Kidney (tissue), 14 donors: Measurements from ENCODE around the gene OS9. TPM values are rescaled to one million over a fixed set of nuclear protein-coding genes. Genes with fewer than 3 reads are reported as not detected.

Source experiments
- DNase-seq, 5 donors: peaks; one replicate each; pipeline ENCODE4 v3.0.0-alpha.2; 2013 to 2020
- FAIRE-seq: peaks from 2 replicates; lab custom pipeline; 2012; peaks lifted over from hg19 to GRCh38; lab: Jason Lieb, UNC
- H3K27ac ChIP-seq, 2 donors: one replicate each; pipeline ENCODE4 v1.7.0; 2013; ENCODE audit warnings: low read depth in 2 of 2, low read length in 2 of 2, inconsistent platforms in 1 of 2
- H3K27me3 ChIP-seq: one replicate; pipeline ENCODE4 v1.7.1; 2013; ENCODE audit warnings: low read length, inconsistent platforms; ENCODE audit not compliant: control insufficient read depth, insufficient read depth
- H3K36me3 ChIP-seq, 3 donors: one replicate each; pipeline versions ENCODE4 v1.7.0 to v1.7.1; 2013; ENCODE audit warnings: low read length in 3 of 3, control low read depth in 1 of 3, inconsistent platforms in 1 of 3; ENCODE audit not compliant: insufficient read depth in 3 of 3, control insufficient read depth in 2 of 3
- H3K4me1 ChIP-seq, 3 donors: one replicate each; pipeline versions ENCODE4 v1.7.0 to v1.7.1; 2013; ENCODE audit warnings: low read length in 3 of 3, inconsistent platforms in 1 of 3, low read depth in 1 of 3; ENCODE audit not compliant: control insufficient read depth in 2 of 3, insufficient read depth in 2 of 3
- H3K4me3 ChIP-seq, 3 donors: one replicate each; pipeline versions ENCODE4 v1.7.0 to v1.8.1; 2013; ENCODE audit warnings: low read length in 3 of 3, control low read depth in 1 of 3, inconsistent platforms in 1 of 3
- H3K9ac ChIP-seq, 3 donors: one replicate each; pipeline versions ENCODE4 v1.7.0 to v1.7.1; 2013; ENCODE audit warnings: low read length in 3 of 3, control low read depth in 1 of 3, inconsistent platforms in 1 of 3
- H3K9me3 ChIP-seq, 3 donors: one replicate each; pipeline versions ENCODE4 v1.7.0 to v1.7.1; 2013; ENCODE audit warnings: low read length in 3 of 3, control low read depth in 1 of 3, inconsistent platforms in 1 of 3; ENCODE audit not compliant: control insufficient read depth in 2 of 3, insufficient read depth in 1 of 3
- intact Hi-C: fragments of 100-400 bp; cut with DNase I; formaldehyde crosslinking; loops from one replicate; pipeline ENCODE4 v1.11.1; 2022
- polyA plus RNA-seq: library from polyadenylated mRNA; stranded (reverse); fragments of 350-450 nt; fragmentation: Illumina TruSeq; extraction: RNeasy Lipid Tissue Mini Kit (QIAGEN cat#74804); gene quantifications from one replicate; pipeline ENCODE4 v1.2.3, GENCODE V29; 2014; ENCODE audit warnings: low read depth, low replicate concordance; ENCODE audit not compliant: insufficient read depth
- total RNA-seq: library from RNA; stranded (reverse); fragmentation: NEBNext Ultra II Directional; extraction: Animal tissue kit (Norgen Biotek cat#: 25700); gene quantifications from one replicate; pipeline ENCODE4 v1.2.1, GENCODE V29; 2021
- TF ChIP-seq, protein P1 (sequence below): IDR thresholded peaks from 3 replicates; pipeline ENCODE4 v1.5.1; 2012; ENCODE audit warnings: mild to moderate bottlenecking, moderate library complexity, borderline replicate concordance; ENCODE audit not compliant: insufficient read depth; ENCODE audit errors: extremely low read depth
- donor health status: control.
- donor health status: control.
- donor health status: control.
- donor health status: control.
- donor health status: control.
- donor health status: DM: yes; HTN: yes; CAD: no.
- donor health status: Normal renal cell carcinoma (clear cell type).

Gene OS9
- total and polyA plus RNA-seq, 2 donors from 2014 or later = 256 to 325 TPM

DNA sequence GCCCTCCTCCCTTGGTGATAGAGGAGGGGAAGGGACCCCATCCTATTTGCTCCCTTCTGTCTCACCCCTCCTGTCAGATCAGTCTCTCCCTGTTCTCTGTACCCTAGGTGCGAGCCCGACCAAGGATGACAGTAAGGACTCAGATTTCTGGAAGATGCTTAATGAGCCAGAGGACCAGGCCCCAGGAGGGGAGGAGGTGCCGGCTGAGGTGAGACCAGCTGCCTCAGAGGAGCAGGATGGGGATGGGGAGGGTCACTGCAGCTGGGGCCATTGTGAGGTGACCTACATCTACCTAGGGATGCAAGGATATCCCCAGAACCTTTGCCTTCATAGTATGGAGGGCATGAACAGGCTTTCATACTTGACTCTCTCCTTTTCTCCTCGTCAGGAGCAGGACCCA, 22.4 kb downstream of the OS9 start:
- Histone ChIP-seq H3K27ac (no peak overlapping the region), H3K4me3 (no peak overlapping the region), H3K4me1 (no peaks in the 10 kb centered on the region), H3K27me3 (no peaks in the 10 kb centered on the region), H3K9me3 (no peaks in the 10 kb centered on the region), H3K9ac (no peak overlapping the region), H3K36me3 (peaks cover 2 to 47% (median 26%) of the 10 kb centered on the region in 3 donors)
- FAIRE-seq (no peak), DNase-seq (no peak)
- TF ChIP-seq, protein P1, sequence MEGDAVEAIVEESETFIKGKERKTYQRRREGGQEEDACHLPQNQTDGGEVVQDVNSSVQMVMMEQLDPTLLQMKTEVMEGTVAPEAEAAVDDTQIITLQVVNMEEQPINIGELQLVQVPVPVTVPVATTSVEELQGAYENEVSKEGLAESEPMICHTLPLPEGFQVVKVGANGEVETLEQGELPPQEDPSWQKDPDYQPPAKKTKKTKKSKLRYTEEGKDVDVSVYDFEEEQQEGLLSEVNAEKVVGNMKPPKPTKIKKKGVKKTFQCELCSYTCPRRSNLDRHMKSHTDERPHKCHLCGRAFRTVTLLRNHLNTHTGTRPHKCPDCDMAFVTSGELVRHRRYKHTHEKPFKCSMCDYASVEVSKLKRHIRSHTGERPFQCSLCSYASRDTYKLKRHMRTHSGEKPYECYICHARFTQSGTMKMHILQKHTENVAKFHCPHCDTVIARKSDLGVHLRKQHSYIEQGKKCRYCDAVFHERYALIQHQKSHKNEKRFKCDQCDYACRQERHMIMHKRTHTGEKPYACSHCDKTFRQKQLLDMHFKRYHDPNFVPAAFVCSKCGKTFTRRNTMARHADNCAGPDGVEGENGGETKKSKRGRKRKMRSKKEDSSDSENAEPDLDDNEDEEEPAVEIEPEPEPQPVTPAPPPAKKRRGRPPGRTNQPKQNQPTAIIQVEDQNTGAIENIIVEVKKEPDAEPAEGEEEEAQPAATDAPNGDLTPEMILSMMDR = no peak
- intact Hi-C loops = no loop called here

DNA sequence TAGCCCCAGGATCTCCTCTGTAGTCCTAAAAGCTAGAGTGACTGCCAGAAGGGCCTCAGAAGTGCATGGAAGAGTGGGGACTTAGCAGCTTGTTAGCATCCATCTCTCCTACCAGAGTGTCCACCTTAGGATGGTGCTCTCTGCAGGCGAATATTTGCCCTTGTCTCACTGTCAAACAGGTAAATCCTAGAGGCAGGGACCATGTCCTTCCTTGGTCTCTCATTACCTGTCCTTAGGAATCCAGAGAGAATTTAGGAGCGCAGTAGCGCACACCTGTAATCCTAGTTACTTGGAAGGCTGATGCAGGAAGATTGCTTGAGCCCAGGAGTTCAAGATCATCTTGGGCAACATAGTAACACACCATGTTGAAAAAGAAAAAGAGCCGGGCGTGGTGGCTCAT, 23.2 kb downstream of the OS9 start:
- H3K9me3 ChIP-seq = no peaks in the 10 kb centered on the region
- peaks cover 2 to 47% (median 28%) of the 10 kb centered on the region in 3 donors for H3K36me3 ChIP-seq
- H3K27ac ChIP-seq = no peak overlapping the region
- no peak overlapping the region for H3K4me3 ChIP-seq
- no peaks in the 10 kb centered on the region for H3K4me1 ChIP-seq
- no peaks in the 10 kb centered on the region for H3K27me3 ChIP-seq
- no peak overlapping the region for H3K9ac ChIP-seq
- DNase-seq (no peak), FAIRE-seq (no peak)
- TF ChIP-seq, protein P1 = no peak
- intact Hi-C loops = no loop called here

DNA sequence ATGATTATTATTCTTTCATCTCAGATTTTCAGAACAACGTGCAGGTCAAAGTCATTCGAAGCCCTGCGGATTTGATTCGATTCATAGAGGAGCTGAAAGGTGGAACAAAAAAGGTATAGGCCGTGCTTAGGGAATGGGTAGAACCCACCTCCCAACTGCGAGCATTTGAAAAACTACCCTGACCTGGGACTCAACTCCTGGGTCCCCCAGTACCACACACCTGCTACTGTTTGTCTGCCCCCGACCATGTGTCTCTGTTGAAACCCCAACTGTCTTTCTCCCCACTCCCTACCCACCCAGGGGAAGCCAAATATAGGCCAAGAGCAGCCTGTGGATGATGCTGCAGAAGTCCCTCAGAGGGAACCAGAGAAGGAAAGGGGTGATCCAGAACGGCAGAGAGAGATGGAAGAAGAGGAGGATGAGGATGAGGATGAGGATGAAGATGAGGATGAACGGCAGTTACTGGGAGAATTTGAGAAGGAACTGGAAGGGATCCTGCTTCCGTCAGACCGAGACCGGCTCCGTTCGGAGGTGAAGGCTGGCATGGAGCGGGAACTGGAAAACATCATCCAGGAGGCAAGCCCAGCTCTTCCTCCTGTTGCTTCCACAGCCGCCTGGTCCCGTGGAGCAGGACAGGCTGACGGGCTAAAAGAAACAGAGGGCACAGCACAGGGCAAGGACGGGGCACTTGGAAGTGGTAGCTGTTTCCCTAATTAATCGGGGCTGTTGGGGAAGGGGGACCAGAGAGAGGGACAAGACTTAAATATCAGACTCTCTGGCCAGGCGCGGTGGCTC, 24.1 kb downstream of the OS9 start:
- DNase-seq (no peak), FAIRE-seq (no peak)
- peaks cover 2 to 47% (median 28%) of the 10 kb centered on the region in 3 donors for H3K36me3 ChIP-seq
- no peak overlapping the region for H3K9ac ChIP-seq
- H3K27me3 ChIP-seq = no peaks in the 10 kb centered on the region
- H3K4me3 ChIP-seq = no peak overlapping the region
- intact Hi-C loops = no loop called here
- TF ChIP-seq, protein P1 = no peak
- no peak overlapping the region for H3K27ac ChIP-seq
- H3K9me3 ChIP-seq = no peaks in the 10 kb centered on the region
- no peaks in the 10 kb centered on the region for H3K4me1 ChIP-seq
